Astrocyte (in vitro differentiated cells and primary cell): ENCODE results near the gene NIPAL3.

Source experiments
- CTCF ChIP-seq: IDR thresholded peaks from 2 replicates; pipeline ENCODE4 v1.5.1; 2011; ENCODE audit warnings: low read depth, mild to moderate bottlenecking, inconsistent platforms, low read length, moderate library complexity; ENCODE audit not compliant: insufficient read depth
- EZH2 ChIP-seq: IDR thresholded peaks from 2 replicates; pipeline ENCODE4 v1.6.1; 2012; ENCODE audit warnings: mild to moderate bottlenecking, low read length, inconsistent platforms; ENCODE audit not compliant: insufficient read depth

- TF ChIP-seq CTCF (no peak), EZH2 (no peak)
Measured at GRCh38 chr1:24392604-24392946, 23.0 kb upstream of the NIPAL3 start.
